VCaP (cell line): ENCODE data around the gene SMTNL2.

Source experiments
- H3K27ac ChIP-seq: fragments of 450-650 bp; 2 replicates; pipeline ENCODE4 v1.5.1; 2017
- TF ChIP-seq, protein P1 (sequence below): fragments of 450-650 bp; conservative IDR thresholded peaks from 2 replicates; pipeline ENCODE4 v1.5.1; 2017; ENCODE audit warnings: mild to moderate bottlenecking, moderate library complexity

Gene SMTNL2

DNA sequence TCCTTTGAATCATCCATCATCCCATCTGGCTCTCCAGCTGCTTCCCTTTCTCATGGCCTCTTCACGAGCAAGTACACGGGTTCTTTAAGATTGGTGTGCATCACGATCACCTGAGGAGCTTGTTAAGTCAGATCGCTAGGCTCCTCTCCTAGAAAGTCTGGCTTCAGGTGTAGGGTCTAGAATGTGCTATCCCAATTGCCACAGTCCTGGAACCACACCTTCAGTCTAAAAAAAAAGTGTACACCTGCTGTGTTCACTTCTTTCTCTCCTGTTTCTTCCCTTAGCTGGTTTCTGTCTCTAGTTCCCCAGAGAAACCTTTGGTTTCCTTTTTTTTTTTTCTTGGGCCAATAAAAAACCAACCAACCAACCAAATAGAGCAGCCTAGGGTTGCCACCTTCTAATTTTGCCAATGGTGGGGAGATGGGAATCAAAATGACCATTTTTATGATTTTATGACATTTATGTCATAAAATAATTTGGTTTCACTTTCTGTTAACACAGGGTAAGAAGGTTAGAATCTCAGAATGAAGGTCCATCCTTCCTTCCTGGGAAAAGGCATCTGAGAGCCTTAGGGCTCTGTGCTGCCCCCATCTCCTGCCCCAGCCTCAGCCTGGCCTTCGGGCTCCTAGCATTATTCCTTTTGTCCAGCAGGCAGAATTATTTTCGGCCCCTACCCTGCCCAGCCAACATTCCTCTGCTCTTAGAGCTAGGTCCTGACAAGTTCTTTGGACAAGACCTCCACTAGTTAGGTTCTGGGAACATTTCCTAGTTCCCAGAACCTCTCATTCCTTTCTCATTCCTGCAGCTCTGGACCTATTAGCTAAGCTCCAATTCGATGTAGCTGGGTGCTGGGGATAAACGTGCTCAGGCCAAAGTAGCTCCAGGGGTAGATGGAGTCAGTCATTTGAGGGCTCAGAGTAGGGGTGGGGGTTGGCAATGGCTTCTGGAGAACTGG is 22.0 kb upstream of the SMTNL2 start:
- TF ChIP-seq, protein P1, sequence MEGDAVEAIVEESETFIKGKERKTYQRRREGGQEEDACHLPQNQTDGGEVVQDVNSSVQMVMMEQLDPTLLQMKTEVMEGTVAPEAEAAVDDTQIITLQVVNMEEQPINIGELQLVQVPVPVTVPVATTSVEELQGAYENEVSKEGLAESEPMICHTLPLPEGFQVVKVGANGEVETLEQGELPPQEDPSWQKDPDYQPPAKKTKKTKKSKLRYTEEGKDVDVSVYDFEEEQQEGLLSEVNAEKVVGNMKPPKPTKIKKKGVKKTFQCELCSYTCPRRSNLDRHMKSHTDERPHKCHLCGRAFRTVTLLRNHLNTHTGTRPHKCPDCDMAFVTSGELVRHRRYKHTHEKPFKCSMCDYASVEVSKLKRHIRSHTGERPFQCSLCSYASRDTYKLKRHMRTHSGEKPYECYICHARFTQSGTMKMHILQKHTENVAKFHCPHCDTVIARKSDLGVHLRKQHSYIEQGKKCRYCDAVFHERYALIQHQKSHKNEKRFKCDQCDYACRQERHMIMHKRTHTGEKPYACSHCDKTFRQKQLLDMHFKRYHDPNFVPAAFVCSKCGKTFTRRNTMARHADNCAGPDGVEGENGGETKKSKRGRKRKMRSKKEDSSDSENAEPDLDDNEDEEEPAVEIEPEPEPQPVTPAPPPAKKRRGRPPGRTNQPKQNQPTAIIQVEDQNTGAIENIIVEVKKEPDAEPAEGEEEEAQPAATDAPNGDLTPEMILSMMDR: no peak
- H3K27ac ChIP-seq: no peak overlapping the region

DNA sequence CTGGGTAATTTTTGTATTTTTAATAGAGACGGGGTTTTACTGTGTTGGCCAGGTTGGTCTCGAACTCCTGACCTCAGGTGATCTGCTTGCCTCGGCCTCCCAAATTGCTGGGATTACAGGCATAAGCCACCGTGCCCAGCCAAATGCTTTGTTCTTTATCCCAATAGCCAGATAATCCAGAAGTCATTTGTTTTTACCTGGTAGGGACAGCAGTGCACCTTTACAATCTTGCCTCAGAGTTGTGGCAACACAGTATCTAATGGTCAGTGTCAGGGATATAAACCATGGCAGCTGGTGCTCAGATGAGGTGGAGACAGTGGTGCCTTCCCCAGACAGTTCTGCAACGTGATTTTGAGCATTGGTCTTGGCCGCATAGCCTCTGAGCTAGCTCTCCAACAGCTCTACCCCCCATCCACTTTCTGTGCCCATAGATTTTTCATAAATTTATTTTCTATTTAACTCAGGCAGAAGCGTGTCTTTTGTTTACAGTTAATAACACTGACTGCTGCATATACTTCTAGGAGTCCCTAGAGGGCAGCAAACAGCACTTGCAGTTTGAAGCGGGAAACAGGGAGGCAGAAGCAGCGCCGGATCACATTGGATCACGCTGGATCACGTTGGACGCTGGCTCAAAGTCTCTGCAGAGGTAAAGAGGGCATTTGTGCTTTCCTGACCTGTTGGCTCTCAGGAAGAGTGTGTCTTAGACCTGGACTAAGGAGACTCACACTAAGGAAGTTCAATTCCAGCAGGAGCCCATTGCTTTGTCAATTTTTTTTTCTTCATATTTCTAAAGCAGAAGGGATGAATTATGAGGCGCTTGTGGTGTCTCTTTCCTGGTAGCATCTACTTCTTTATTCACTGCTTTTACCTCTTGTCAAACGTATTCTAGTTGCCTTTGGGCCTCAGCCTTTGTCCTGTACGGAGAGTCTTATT is 18.9 kb upstream of the SMTNL2 start:
- TF ChIP-seq, protein P1: peak; percentile 96
- H3K27ac ChIP-seq: peak overlapping the region; percentile 46

DNA sequence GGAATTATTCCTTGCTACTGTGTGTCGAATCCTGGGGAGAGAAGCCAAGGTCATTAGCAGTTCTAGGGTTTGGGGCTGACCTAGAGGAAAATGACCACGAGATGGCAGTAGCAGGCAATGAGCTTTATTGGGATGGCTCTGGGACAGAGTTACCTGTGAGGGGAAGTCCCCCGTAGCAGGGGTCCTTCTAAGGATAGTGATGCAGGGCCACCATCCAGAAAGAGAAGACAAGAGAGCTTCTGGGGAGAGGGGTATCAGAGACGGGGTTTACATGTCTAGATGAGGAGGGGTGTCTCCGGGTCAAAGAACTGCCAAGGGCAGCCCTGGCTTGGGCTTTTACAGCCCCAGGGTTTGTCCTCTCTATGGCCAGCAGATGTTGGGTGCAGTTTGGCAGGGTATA is 17.5 kb upstream of the SMTNL2 start:
- TF ChIP-seq, protein P1: peak; percentile 94
- no peak overlapping the region for H3K27ac ChIP-seq

DNA sequence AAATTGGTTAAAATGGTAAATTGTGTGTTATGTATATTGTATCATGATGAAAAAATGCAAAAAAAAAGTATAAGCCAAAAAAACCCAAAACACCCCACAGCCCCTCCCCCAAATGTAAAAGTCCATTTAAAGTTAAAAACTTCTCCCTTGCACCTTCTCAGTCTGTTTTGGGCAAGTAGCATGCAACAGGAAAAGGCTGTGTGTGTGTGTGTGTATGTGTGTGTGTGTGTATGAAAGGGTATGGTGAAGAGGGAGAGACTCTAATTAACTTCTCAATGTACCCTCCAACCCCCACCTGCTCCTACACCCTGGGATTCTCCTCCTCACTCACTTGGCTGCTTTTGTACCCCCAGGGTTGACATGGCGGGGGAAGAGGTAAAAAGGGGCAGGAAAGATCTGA is 14.7 kb upstream of the SMTNL2 start:
- no peak overlapping the region for H3K27ac ChIP-seq
- TF ChIP-seq, protein P1: no peak

DNA sequence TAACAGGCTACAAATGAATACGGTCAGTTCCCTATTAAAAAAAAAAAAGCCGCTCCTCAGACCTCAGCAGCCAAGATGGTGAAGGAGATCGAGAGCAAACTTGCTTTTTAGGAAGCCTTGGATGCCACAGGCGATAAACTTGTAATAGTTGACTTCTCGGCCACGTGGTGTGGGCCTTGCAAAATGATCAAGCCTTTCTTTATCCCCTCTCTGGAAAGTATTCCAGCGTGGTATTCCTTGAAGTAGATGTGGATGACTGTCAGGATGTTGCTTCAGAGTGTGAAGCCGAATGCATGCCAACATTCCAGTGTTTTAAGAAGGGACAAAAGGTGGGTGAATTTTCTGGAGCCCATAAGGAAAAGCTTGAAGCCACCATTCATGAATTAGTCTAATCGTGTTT is 12.2 kb upstream of the SMTNL2 start:
- TF ChIP-seq, protein P1: no peak
- H3K27ac ChIP-seq: no peak overlapping the region

DNA sequence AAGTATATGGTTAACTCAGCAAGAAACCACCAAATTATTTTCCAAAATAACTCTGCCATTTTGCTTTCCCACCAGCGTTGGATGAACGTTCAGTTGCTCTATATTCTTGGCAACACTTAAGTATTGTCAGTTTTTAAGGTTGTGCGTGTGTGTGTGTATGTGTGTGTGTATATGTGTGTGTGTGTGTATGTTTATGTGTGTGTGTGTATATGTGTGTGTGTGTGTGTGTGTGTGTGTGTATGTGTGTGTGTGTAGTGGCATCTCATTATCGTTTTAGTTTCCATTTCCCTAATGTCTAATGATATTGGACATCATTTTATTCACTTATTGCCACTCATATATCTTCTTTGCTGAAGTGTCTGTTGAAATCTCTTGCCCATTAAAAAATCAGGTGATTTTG is 11.2 kb upstream of the SMTNL2 start:
- TF ChIP-seq, protein P1: no peak
- no peak overlapping the region for H3K27ac ChIP-seq

DNA sequence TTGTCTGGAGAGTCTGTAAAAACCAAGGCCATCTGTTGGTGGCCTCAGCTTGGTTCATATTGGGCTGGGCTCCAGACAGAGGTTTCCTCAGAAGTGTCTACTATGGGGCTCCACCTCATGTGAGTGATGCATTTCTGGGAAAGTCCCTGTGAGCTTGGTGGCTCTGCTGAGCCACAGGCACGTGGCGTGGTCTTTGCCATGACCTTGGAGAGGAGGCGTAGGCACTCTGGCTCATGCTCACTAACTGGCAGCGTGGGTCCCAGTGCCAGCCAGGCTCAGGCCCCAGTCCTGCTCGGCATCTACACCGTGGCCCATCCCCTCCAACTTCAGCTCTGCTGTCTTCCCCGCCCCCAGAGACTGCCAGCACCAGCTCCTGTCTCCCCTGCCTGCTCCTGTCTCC is 10.7 kb upstream of the SMTNL2 start:
- H3K27ac ChIP-seq: no peak overlapping the region
- TF ChIP-seq, protein P1: no peak
